ENCODE measurements around the gene TCP11.
"Not testable (repeated sequence)": the region's sequence is repeated elsewhere in the genome, so short reads cannot be mapped to it uniquely, and the experiment has no call there.

Gene TCP11

DNA sequence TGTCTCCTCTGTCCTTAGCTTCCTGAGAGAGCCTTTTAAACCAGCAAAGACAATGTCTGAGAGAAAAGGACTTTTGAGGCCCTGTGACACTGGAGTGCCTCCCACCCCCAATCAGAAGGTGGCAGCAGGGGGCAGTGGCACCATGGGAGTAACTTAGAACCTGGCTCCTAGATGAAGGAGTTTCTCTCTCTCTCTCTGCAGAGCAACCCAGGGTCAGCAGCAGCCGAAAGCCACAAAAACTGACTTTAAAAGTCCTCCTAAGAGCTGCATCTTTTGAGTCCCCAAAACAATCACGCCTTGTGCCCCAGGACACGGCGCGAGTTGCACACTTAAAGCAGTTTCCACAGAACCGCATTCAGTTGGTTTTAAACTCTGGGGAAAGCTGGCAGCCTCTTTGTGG lies 5.3 kb upstream of the TCP11 start:
- H3K4me3 ChIP-seq (replicated peaks; ENCODE audit: low read depth, low read length), result no peak overlapping the region
- TF ChIP-seq, protein P1, sequence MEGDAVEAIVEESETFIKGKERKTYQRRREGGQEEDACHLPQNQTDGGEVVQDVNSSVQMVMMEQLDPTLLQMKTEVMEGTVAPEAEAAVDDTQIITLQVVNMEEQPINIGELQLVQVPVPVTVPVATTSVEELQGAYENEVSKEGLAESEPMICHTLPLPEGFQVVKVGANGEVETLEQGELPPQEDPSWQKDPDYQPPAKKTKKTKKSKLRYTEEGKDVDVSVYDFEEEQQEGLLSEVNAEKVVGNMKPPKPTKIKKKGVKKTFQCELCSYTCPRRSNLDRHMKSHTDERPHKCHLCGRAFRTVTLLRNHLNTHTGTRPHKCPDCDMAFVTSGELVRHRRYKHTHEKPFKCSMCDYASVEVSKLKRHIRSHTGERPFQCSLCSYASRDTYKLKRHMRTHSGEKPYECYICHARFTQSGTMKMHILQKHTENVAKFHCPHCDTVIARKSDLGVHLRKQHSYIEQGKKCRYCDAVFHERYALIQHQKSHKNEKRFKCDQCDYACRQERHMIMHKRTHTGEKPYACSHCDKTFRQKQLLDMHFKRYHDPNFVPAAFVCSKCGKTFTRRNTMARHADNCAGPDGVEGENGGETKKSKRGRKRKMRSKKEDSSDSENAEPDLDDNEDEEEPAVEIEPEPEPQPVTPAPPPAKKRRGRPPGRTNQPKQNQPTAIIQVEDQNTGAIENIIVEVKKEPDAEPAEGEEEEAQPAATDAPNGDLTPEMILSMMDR (IDR thresholded peaks at IDR 0.05; ENCODE audit: low read depth, low read length, missing control alignments), result peak; percentile 75
- no peak for DNase-seq (ENCODE audit: extremely low read depth, low read depth)

DNA sequence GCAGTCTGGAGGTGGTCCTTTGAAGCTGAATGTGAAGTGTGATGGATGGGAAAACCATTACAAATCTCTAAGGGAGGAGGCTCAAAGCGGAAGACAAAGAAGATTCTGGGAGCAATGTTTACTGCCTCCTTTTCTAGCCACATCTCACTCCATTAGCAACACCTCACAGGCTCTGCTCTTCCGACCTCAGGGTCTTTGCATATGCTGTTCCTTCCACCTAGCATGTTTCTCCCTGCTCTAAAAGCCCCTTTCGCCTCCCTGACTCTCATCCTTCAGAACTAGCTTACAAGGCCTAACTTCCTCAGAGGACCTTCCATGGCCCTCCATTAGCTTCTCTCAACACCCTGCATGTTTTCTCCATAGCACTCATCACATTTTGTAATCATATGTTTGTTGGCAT lies 4.6 kb upstream of the TCP11 start:
- DNase-seq (ENCODE audit: extremely low read depth, low read depth), result no peak
- TF ChIP-seq, protein P1 (IDR thresholded peaks at IDR 0.05; ENCODE audit: low read depth, low read length, missing control alignments), result no peak
- H3K4me3 ChIP-seq (replicated peaks; ENCODE audit: low read depth, low read length), result no peak overlapping the region

DNA sequence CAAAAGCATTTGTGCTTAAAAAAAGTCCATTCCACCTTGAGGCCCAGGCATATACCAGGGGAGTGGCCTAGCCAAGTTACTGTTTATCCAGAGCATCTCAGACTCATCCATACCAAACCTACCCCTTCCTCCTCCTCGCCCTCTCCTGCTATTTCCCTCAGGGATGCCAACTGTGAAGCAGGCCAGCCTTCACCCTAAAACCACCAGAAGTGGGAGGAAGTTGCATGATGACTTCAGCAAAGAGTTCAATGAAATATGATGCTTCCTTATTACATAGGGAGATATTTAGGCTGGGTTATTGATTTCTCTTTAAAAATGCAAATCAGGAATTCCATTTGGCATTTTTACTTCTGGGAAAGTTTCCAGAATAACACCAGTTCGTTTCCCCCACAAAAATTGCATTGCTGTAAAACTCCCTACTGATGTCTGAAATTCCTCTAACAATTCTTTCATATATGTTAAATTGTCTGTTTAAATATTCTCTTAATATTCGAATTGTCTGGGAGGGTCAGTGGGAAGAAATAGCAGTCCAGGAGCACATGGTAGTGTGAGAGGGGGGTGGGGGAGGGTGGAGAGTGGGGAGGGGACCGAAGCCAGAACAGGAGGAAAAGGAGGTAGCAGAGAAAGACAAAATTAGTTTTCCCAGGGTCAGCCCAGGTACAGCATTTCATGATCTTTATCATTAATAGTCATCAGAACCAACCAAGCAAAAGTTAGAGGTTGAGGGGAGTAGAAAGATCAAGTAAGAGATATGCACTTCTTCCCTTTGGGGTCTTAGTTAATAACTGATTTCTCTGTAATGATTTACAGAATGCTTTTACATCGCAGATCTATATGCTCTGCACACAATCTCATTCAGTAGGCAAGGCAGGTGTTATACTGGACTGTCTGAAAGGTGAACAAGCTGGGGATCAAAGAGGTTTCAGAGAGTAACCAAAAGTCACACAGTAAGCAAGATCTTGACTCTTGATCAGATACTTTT lies 1.7 kb upstream of the TCP11 start:
- no peak overlapping the region for H3K4me3 ChIP-seq (replicated peaks; ENCODE audit: low read depth, low read length)
- TF ChIP-seq, protein P1 (IDR thresholded peaks at IDR 0.05; ENCODE audit: low read depth, low read length, missing control alignments), result no peak
- DNase-seq (ENCODE audit: extremely low read depth, low read depth), result no peak

DNA sequence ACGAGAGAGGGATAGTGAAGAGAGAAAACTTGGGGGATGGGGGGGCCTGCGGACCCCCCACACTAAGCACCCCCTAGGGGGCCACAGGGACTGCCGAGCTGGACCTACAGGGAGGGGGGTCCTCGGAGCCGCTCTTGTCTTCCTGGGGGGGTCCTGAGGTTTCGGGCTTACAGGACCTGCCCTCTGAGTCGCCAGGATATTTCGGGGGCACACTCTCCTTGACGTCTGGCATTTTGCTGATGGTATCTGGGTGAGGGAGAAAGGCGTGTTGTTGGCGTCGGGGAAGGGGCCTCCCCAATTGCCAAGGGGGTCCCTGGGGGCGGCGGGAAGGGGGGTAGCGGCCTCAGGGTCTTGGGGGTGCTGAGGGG lies 516 bp downstream of the TCP11 start:
- no peak overlapping the region for H3K4me3 ChIP-seq (replicated peaks; ENCODE audit: low read depth, low read length)
- TF ChIP-seq, protein P1 (IDR thresholded peaks at IDR 0.05; ENCODE audit: low read depth, low read length, missing control alignments), result no peak
- DNase-seq (ENCODE audit: extremely low read depth, low read depth), result no peak

DNA sequence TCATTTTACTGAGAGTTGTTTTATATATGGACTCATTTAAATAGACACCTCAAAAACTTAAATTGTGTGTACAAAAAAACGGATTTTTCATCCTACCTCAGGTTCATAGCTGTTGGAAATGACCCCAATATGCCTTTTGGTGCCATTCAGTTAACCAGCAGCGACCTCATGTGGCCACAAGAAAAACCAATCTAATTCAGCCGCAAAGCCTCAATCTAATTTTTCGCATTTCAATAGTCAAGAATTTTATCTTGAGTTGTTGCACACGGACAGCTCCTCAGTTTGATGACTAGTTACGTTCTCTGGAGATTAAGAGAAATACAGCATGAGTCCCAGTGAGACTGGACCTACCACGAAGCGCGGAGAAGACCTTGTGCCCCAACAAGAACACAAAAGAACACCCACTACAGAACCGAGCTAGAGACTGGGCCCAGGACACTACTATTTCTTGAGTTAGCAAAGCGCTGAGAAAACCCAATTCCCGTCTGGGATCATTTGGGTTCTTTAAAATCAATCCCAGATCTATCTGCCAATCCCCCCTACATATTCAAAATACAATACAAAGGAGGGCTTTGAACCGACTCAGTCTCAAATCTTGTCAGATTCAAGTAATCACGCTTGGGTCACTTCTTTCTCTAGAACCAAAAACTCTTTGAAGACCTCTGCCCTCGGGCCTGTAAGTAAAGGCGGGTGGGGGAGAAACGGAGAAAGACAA lies 1.1 kb downstream of the TCP11 start:
- H3K4me3 ChIP-seq (replicated peaks; ENCODE audit: low read depth, low read length), result no peak overlapping the region
- TF ChIP-seq, protein P1 (IDR thresholded peaks at IDR 0.05; ENCODE audit: low read depth, low read length, missing control alignments), result peak; percentile 62
- DNase-seq (ENCODE audit: extremely low read depth, low read depth), result peak; percentile 43

DNA sequence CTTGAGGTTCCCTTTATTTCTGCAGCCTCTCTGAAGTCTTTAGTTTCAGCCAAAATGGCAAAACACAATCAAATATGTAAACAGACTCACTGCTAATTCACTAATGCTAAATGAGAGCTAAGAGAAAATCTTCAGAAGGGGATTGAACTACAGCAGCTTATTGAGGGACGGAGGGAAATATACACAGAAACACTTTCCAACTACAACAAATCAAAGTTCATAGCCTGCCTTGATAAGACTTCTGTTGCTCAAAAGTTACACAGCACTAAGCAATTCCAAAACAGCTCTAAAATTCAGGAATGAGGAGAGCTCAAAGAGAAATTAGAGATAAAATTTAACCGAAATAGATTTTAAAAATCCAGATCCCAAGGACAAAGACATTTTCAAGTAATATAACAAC lies 1.7 kb downstream of the TCP11 start:
- no peak for DNase-seq (ENCODE audit: extremely low read depth, low read depth)
- TF ChIP-seq, protein P1 (IDR thresholded peaks at IDR 0.05; ENCODE audit: low read depth, low read length, missing control alignments), result no peak

DNA sequence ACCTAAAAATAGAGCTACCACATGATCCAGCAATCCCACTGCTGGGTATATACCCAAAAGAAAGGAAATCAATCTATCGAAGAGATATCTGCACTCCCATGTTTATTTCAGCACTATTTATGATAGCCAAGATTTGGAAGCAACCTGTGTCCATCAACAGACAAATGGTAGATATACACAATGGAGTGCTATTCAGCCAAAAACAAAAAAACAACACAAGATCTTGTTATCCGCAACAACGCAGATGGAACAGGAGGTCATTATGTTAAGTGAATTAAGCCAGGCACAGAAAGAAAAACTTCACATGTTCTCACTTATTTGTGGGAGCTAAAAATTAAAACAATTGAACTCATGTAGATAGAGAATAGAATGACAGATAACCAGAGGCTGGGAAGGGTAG lies 2.9 kb downstream of the TCP11 start:
- H3K4me3 ChIP-seq (replicated peaks; ENCODE audit: low read depth, low read length); DNase-seq (ENCODE audit: extremely low read depth, low read depth): not testable (repeated sequence)

More for the DNA sequence above, 1.7 kb downstream of the TCP11 start:
- H3K4me3 ChIP-seq (replicated peaks; ENCODE audit: low read depth, low read length), result no peak overlapping the region
